DOHH2 (cell line): ENCODE measurements around the gene SLC12A8.

Source experiments
- H3F3A ChIP-seq: fragments of 200-600 bp; sonication (generic), shearing (Covaris generic); 2 replicates; pipeline ENCODE4 v1.6.0; 2016; ENCODE audit warnings: antibody characterized with exemption, mild to moderate bottlenecking; ENCODE audit not compliant: control insufficient read depth, insufficient read depth
- H3K27ac ChIP-seq: fragments of 200-600 bp; sonication (generic); 2 replicates; pipeline ENCODE4 v1.5.1; 2014; ENCODE audit warnings: low read depth, mild to moderate bottlenecking, low read length, moderate library complexity
- H3K27me3 ChIP-seq: fragments of 200-600 bp; sonication (generic); 2 replicates; pipeline ENCODE4 v1.6.1; 2014; ENCODE audit warnings: mild to moderate bottlenecking, low read length, mixed read lengths; ENCODE audit not compliant: control insufficient read depth
- H3K36me3 ChIP-seq: fragments of 200-600 bp; sonication (generic); 2 replicates; pipeline ENCODE4 v1.6.1; 2014; ENCODE audit warnings: mild to moderate bottlenecking, low read length, moderate library complexity, mixed read lengths; ENCODE audit not compliant: control insufficient read depth
- H3K4me1 ChIP-seq: fragments of 200-600 bp; sonication (generic); 2 replicates; pipeline ENCODE4 v1.6.1; 2014; ENCODE audit warnings: mild to moderate bottlenecking, low read length, mixed read lengths; ENCODE audit not compliant: control insufficient read depth
- H3K4me2 ChIP-seq: fragments of 200-600 bp; sonication (generic); 2 replicates; pipeline ENCODE4 v1.6.0; 2014; ENCODE audit warnings: mild to moderate bottlenecking, low read length, moderate library complexity
- H3K4me3 ChIP-seq: fragments of 200-600 bp; sonication (generic); 2 replicates; pipeline ENCODE4 v1.5.1; 2014; ENCODE audit warnings: mild to moderate bottlenecking, low read length, mixed read lengths
- H3K79me2 ChIP-seq: fragments of 200-600 bp; sonication (generic); 2 replicates; pipeline ENCODE4 v1.6.1; 2014; ENCODE audit warnings: mild to moderate bottlenecking, low read length, mixed read lengths; ENCODE audit not compliant: control insufficient read depth
- H3K9me2 ChIP-seq: fragments of 200-600 bp; sonication (generic); replicated peaks from 2 replicates; pipeline ENCODE4 v1.6.1; 2014; ENCODE audit warnings: mild to moderate bottlenecking, low read length, mixed read lengths; ENCODE audit not compliant: control insufficient read depth
- H3K9me3 ChIP-seq: fragments of 200-600 bp; sonication (generic); 2 replicates; pipeline ENCODE4 v1.6.1; 2014; ENCODE audit warnings: antibody characterized with exemption, low read length, mixed read lengths; ENCODE audit not compliant: control insufficient read depth, insufficient read depth
- H4K20me1 ChIP-seq: fragments of 200-600 bp; sonication (generic); 2 replicates; pipeline ENCODE4 v1.6.0; 2014; ENCODE audit warnings: low read depth, mild to moderate bottlenecking, antibody characterized with exemption, low read length, moderate library complexity; ENCODE audit not compliant: control insufficient read depth, insufficient read depth
- CTCF ChIP-seq: fragments of 200-600 bp; sonication (generic); IDR thresholded peaks from one replicate; pipeline ENCODE4 v1.5.1; 2014; ENCODE audit warnings: antibody characterized with exemption, mild to moderate bottlenecking, low read depth, low read length; ENCODE audit not compliant: poor library complexity, severe bottlenecking
- EZH2phosphoT487 ChIP-seq: fragments of 200-600 bp; sonication (generic); IDR thresholded peaks from 2 replicates; pipeline ENCODE4 v1.6.1; 2017; ENCODE audit warnings: borderline replicate concordance, mild to moderate bottlenecking, antibody characterized with exemption, low read length, moderate library complexity, mixed read lengths

The SLC12A8 gene

GRCh38 chr3:125057186-125057850 is 155.2 kb downstream of the SLC12A8 start:
- Histone ChIP-seq H3K9me2 (no peaks in the 10 kb centered on the region), H3K4me3 (no peak overlapping the region), H3K27me3 (peaks cover 68% of the 10 kb centered on the region), H4K20me1 (no peaks in the 10 kb centered on the region), H3K4me2 (no peak overlapping the region), H3K79me2 (no peaks in the 10 kb centered on the region), H3K27ac (no peak overlapping the region), H3K36me3 (no peaks in the 10 kb centered on the region), H3K9me3 (no peaks in the 10 kb centered on the region), H3K4me1 (peaks cover 8% of the 10 kb centered on the region; the same call in 1 of the 2 replicates), H3F3A (no peaks in the 10 kb centered on the region)
- TF ChIP-seq CTCF: no peak
- no peak for TF ChIP-seq EZH2phosphoT487

- Histone ChIP-seq H3K9me2 (no peaks in the 10 kb centered on the region), H3K4me2 (peak within 1 kb of the TSS; percentile 46), H4K20me1 (no peaks in the 10 kb centered on the region), H3K79me2 (no peaks in the 10 kb centered on the region), H3K9me3 (no peaks in the 10 kb centered on the region), H3F3A (no peaks in the 10 kb centered on the region), H3K4me3 (peak within 1 kb of the TSS; percentile 45), H3K27ac (no peak within 1 kb of the TSS), H3K27me3 (peaks cover 77% of the 10 kb centered on the region), H3K36me3 (no peaks in the 10 kb centered on the region), H3K4me1 (peaks cover 8% of the 10 kb centered on the region; the same call in 1 of the 2 replicates)
- 0 out of 2 replicates have a peak, but pooled peaks have one; percentile 46 for TF ChIP-seq EZH2phosphoT487
- no peak for TF ChIP-seq CTCF
Measured at GRCh38 chr3:125055913-125056745, 156.4 kb downstream of the SLC12A8 start, which contains the start of gene HEG1. TSS of gene HEG1 (minus strand) at chr3:125055997. CDS start at chr3:125055890, 107 bp downstream.

- no peaks in the 10 kb centered on the region for H3F3A ChIP-seq
- peak overlapping the region; percentile 34 for H3K4me3 ChIP-seq
- no peaks in the 10 kb centered on the region for H3K9me3 ChIP-seq
- no peak overlapping the region for H3K27ac ChIP-seq
- H3K4me1 ChIP-seq: peaks cover 8% of the 10 kb centered on the region; the same call in 1 of the 2 replicates
- no peak for TF ChIP-seq CTCF
- peak; percentile 94; the same call in 1 of the 2 replicates for TF ChIP-seq EZH2phosphoT487
- H3K9me2 ChIP-seq: no peaks in the 10 kb centered on the region
- H3K79me2 ChIP-seq: no peaks in the 10 kb centered on the region
- H3K36me3 ChIP-seq: no peaks in the 10 kb centered on the region
- H4K20me1 ChIP-seq: no peaks in the 10 kb centered on the region
- H3K27me3 ChIP-seq: peaks cover 84% of the 10 kb centered on the region
- peak overlapping the region; percentile 42 for H3K4me2 ChIP-seq
Measured at GRCh38 chr3:125055331-125055912, 157.1 kb downstream of the SLC12A8 start.
